Activated CD8-positive, alpha-beta memory T cell treated with anti-CD3 and anti-CD28 coated beads for 48 hours (primary cell): ENCODE measurements around the gene SWAP70.
"Not testable (repeated sequence)": the region's sequence is repeated elsewhere in the genome, so short reads cannot be mapped to it uniquely, and the experiment has no call there.

Source experiments
- DNase-seq, 3 experiments: peaks; one replicate each; pipeline ENCODE4 v3.0.0-alpha.2; 2020; ENCODE audit warnings: low read depth in 2 of 3, low spot score in 2 of 3

SWAP70 gene

GRCh38 chr11:9689721-9690120 is 25.8 kb downstream of the SWAP70 start:
- DNase-seq, result no peak

GRCh38 chr11:9691865-9692264 is 28.0 kb downstream of the SWAP70 start:
- no peak for DNase-seq

- no peak for DNase-seq
Observed at GRCh38 chr11:9692691-9693090, 28.8 kb downstream of the SWAP70 start.

GRCh38 chr11:9693801-9694553 is 30.1 kb downstream of the SWAP70 start:
- no peak for DNase-seq

- DNase-seq, result not testable (repeated sequence)
Observed at GRCh38 chr11:9695228-9695627, 31.4 kb downstream of the SWAP70 start.

- no peak for DNase-seq
Observed at GRCh38 chr11:9697766-9698165, 33.9 kb downstream of the SWAP70 start.

GRCh38 chr11:9700105-9700801 is 36.4 kb downstream of the SWAP70 start:
- DNase-seq, result no peak

GRCh38 chr11:9701799-9702198 is 37.9 kb downstream of the SWAP70 start:
- no peak for DNase-seq

- no peak for DNase-seq
Observed at GRCh38 chr11:9703280-9703679, 39.4 kb downstream of the SWAP70 start.

- DNase-seq, result no peak
Observed at GRCh38 chr11:9704037-9704436, 40.2 kb downstream of the SWAP70 start.

- DNase-seq, result no peak
Observed at GRCh38 chr11:9704620-9705019, 40.7 kb downstream of the SWAP70 start.

GRCh38 chr11:9705361-9705760 is 41.5 kb downstream of the SWAP70 start:
- DNase-seq, result not testable (repeated sequence)

GRCh38 chr11:9708544-9708943 is 44.7 kb downstream of the SWAP70 start:
- DNase-seq, result no peak

GRCh38 chr11:9710223-9710622 is 46.3 kb downstream of the SWAP70 start:
- DNase-seq, result no peak

- DNase-seq, result no peak
Observed at GRCh38 chr11:9710852-9711251, 47.0 kb downstream of the SWAP70 start.

- no peak for DNase-seq
Observed at GRCh38 chr11:9711454-9712307, 47.8 kb downstream of the SWAP70 start.

- no peak for DNase-seq
Observed at GRCh38 chr11:9714272-9714940, 50.5 kb downstream of the SWAP70 start.

- DNase-seq, result no peak
Observed at GRCh38 chr11:9716275-9717039, 52.6 kb downstream of the SWAP70 start.

- no peak for DNase-seq
Observed at GRCh38 chr11:9717040-9717357, 53.1 kb downstream of the SWAP70 start.

GRCh38 chr11:9717719-9718118 is 53.8 kb downstream of the SWAP70 start:
- DNase-seq, result no peak

GRCh38 chr11:9718147-9718546 is 54.3 kb downstream of the SWAP70 start:
- DNase-seq, result no peak
